T-helper 1 cell (primary cell): Measurements from ENCODE around the gene PRSS22.

Source experiments
- DNase-seq, 5 donors: peaks; one replicate each; pipeline ENCODE4 v3.0.0-alpha.2; 2012 to 2020

The PRSS22 gene

GRCh38 chr16:2848933-2849725, 8.8 kb downstream of the PRSS22 start:
- DNase-seq, result no peak

GRCh38 chr16:2846511-2847310, 11.3 kb downstream of the PRSS22 start:
- DNase-seq, result no peak

DNA sequence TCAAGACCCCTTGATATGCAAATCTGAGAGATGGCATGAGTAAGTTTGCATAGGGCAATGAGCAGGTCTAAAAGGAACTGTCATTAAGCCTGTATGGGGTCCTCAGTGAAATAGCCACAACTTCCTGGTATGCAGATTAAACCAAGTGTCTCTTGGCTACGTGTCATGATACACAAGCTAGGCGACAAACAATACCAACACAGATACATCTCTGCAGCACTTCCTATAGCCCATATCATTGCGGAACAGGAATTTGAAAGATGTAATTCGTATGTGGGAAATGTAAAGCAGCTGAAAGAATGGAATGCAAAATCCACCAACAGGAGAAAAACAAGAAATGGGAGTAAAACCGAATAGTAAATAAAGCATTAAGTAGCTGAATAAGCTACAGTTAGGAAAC, 12.9 kb downstream of the PRSS22 start:
- no peak for DNase-seq

DNA sequence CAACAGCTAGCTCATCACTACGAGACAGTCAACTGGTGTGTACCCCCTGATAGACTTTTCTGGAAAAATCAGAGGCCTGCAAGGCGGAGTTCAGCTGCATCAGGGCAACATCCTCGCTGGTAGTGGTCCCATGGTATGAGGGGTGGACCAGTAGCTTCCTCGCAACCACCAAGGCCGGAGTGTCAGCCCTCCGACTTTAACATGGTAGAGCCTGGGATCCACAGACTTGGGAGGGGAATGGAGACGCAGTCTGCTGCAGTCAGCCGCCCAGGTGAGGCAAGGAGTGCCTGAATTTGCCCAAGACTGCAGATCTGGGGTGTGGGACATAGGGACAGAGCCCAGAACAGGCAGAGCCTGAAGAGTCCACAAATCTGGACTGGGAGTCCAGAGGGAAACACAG, 14.4 kb downstream of the PRSS22 start:
- DNase-seq, result no peak

DNA sequence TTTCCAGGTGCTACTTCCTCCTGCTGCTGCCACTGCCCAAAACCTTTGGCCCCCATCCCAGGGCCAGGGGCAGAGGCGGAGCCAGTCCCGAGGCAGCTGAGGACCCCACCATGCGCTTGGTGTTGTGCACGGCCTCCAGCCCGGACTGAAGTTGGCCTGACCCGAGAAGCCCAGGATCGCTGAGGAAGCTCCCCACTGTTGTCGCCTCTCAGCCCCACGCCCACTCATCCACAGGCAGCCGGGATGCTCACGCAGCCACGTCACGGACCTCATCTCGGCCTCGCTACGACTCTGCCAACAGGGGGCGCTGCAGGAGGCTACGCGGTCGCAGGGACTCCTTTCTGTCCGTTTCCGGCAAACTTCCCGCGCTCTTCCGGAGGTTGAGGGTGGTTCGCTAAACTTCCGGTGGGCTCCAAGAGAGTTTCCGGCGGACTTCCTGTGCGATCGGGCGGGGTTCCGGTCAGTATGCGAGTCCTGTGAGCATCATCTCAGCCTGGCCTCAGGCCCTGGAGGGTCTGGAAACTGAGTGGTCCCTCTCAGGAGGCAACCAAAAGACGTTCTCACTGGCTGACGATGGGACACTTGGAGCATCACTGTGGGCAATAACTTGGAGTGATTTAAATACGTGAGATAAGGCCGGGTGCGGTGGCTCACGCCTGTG, 15.5 kb downstream of the PRSS22 start:
- DNase-seq, result peak in 4 of 5 donors; percentile 44 to 88 (median 47)

GRCh38 chr16:2841606-2842339, 16.2 kb downstream of the PRSS22 start:
- no peak for DNase-seq

DNA sequence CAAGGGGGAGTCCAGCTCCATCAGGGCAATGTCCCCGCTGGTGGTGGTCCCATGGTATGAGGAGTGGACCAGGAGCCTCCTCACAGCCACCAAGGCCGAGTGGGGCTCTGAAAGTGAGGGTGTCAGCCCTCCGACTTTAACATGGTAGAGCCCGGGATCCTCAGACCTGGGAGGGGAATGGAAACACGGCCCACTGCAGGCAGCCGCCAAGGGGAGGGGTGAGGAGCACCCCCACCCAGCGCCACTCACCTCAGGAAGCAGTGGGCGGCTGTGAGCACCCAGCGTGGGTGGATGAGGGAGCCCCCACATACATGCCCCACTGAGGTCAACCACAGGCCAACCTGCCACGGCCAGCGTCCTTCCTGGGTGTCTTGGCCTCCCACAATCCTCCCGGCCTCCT, 17.1 kb downstream of the PRSS22 start:
- no peak for DNase-seq

DNA sequence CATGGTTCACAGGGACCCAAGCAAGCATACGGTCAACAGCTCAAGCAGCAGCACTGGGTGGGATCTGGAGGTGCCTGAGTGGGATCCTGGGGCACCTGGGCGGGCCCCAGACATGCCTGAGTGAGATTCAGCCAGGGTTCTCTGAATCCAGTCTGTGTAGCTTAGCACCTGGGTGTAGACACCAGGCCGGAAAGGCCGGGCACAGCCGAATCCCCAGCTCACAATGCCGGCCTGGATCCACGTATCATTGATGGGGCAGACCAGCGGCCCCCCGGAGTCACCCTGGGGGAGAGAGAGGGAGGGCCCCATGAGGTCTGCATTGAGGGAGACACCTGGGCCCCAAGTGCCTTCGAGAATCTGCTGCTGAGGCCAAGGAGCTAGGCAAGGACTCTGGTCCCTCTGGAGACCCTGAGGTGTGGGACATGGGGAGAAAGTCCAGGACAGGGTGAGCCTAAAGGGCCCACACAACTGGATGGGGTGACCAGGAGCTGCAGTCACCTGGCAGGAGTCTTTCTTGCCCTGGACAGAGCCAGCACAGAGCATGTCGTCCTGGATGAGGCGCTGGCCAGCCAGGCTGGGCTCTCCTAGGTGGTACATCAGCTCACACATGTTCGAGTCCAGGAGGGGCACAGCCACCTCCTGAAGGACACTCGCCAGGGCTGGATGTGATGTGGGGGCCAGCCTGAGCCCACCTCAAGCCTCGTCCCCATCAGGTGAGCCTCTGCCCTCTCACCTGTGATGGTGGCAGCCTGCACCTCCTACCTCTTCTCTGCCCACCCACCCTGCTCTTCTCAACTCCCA, 18.1 kb downstream of the PRSS22 start:
- DNase-seq, result no peak

DNA sequence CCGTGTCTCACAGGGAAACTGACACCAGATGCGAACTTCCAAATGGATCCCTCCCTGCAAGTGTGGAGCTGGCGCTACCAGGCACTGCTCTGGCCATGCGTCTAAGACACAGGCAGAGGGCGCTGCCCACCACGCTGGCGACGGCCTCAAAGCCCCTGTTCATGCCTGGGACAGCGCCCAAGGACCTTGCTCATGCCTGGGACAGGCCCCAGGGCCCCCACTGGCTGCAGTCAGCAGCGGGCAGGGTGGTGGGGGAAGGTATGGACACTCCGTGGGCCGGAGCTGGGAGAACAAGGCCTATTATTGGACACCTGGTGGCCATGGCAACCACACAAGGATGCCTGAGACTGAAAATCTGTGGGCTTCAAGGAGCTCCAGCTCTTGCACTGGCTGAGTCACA, 19.0 kb downstream of the PRSS22 start:
- DNase-seq, result peak in 4 of 5 donors; percentile 37 to 63 (median 44)

DNA sequence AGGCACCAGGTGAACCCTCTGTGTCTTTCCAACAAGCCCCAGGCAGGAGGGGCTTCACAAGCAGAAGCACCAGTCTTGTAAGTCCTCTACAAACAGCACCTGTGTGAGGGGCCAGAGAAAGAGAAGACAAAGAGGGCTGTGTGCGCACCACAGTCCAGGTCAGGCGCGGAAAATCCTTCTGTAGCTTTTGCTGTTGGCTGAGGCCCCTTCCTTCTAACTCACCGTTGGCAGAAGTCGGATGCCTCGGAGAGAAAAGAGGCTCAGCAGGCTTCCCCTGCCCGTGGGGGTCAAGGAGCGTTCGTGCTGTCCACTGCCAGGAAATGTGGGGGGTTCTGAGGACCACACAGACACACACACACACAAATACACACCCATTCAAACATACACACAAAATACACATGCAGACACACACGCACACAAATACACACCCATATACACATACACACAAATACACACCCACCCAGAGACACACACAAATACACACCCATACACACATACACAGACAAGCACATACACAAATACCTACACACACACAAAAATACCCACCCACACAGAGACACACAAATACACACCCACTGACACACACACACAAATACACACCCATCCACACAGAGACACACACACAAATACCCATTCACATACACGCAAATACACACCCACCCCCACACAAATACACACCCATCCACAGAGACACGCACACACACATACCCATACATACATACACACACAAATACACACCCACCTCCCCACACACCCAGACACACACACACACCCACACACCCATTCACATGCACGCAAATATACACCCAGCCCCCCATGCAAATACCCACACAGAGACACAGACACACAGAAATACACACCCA, 21.1 kb downstream of the PRSS22 start:
- DNase-seq, result no peak

DNA sequence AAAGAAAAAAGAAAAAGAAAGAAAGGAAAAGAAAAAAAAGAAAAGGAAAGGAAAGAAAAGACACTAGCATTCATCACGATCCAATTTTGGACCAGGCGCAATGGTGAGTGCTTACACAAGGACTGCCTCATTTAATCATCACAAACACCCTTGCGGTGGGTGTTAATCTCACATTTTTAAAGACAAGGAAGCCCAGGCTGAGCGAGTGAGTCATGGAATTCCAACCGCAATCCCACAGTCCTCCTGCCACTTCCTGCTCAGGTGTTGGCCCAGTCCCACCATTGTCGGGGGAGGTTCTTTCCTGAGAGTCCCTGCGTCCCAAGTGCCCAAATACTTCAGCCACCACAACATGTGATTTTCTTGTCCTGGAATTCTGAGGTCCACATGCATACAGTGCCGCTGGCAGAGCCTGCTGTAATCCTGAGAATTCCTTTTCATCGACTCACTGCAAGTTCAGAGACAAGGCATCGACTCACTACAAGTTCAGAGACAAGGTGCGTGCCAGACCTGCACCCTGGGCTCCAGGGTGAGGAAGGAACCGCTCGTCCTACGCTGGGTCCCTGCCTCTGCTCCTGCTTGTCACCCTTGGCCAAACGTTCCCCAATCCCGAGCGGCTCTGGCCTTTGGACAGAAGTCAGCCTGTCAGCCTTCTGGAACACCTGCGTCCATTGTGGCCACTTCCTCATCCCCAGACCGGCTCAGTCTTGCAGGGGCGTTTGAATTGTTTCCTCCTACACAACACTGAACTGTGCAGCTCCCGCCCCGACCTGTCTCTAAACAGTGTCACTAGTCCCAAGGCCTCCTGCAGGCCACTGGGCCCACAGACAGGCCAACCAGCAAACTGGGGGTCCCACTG, 22.1 kb downstream of the PRSS22 start:
- no peak for DNase-seq

DNA sequence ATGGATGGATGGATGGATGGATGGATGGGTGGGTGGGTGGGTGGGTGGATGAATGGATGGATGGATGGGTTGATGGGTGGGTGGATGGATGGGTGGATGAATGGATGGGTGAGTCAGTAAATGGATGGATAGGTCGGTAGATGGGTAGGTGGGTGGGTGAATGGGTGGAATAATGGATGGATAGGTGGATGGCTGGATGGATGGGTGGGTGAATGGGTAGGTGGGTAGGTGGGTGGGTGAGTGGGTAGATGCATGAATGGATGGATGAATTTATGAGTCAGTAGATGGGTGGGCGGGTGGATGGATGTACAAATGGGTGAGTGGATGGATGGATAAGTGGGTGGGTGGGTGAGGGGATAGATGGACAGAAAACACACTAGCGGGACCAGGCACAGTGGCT, 23.0 kb downstream of the PRSS22 start:
- no peak for DNase-seq

DNA sequence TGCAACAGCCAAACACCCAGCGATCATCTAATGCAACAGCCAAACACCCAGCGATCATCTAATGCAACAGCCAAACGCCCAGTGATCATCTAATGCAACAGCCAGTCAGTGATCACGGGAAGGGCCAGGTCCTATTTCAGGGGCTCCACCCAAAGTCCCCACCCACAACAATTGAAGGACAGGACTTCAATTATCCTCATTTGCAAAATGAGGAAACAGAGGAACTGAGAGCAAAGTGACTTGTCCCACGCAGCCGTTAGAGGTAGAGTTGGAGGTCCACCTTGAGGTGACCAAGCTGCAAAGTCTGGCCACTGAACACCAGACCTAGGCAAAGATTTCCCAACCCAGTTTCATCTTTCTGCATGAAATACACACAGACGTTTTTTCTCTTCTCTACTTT, 24.2 kb downstream of the PRSS22 start:
- DNase-seq, result no peak

- DNase-seq, result no peak
Measured at GRCh38 chr16:2831203-2831602, 26.8 kb downstream of the PRSS22 start.

DNA sequence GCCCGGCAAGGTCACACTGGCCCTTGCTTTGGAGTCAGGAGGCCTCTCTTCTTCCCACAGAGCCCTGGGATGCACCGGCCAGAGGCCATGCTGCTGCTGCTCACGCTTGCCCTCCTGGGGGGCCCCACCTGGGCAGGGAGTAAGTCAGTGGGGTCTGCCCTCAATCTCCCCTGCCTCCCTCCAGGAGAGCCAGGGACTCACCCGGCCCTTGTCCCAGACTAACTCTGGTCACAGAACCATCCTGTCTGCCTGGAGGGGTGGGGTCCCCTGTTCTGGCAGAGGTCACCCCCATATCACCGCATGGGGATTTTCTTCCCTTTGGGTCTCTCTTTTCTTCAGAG, 27.6 kb downstream of the PRSS22 start:
- DNase-seq, result no peak

- DNase-seq, result peak in 1 of 5 donors; percentile 35
Measured at GRCh38 chr16:2829501-2830354, 28.2 kb downstream of the PRSS22 start, which contains the start of gene ZG16B. ZG16B (plus strand) TSS chr16:2830303; CDS start chr16:2830442, 139 bp downstream.

DNA sequence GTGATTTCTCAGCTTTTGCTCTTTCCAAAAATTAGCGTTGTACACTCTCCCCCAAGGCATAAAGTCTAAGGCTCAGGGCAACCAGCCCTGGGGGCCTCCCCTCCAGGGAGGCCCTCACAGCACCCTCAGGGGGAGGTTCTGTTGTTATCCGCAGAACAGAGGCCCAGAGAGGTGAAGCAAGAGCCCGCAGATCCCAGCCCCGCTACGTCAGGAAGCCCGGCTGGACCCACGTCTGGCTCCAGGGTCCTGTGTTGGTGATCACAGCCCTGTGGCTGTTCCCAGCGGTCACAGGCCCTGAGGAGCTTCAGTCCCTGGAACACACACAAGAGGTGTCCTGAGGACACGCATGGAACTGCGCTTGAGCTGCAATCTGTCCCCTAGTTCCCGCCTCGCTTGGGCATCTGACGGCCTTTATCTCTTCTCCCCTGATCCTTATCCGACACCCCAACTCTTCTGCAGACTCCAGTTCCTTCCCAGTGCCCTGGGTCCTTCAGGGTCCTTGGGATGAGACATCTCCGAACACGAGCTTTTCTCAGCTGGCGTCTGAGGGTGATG, 29.0 kb downstream of the PRSS22 start:
- no peak for DNase-seq

- DNase-seq, result no peak
Measured at GRCh38 chr16:2828521-2828840, 29.5 kb downstream of the PRSS22 start.
